ENCODE measurements around the gene C2orf68. TPM values are rescaled to one million over a fixed set of nuclear protein-coding genes. Genes with fewer than 3 reads are reported as not detected.
A peak's percentile ranks its signal among the peaks of the same experiment; 100 is the strongest.

C2orf68 gene
- total RNA-seq, 2 experiments from 2014 or later = 86.2 to 86.7 TPM

- TF ChIP-seq EZH2phosphoT487 (IDR thresholded peaks at IDR 0.05; ENCODE audit: borderline replicate concordance, low read depth, low read length) (no peak), CTCF (conservative IDR thresholded peaks at IDR 0.05; ENCODE audit: low read length) (no peak)
- peaks cover 8% of the 10 kb centered on the region; the same call in 1 of the 2 replicates for H3K36me3 ChIP-seq (ENCODE audit: insufficient read depth, low read length)
- H3K9me2 ChIP-seq (ENCODE audit: insufficient read depth, low read length) = no peaks in the 10 kb centered on the region
- peak within 1 kb of the TSS; percentile 79 for H2AFZ ChIP-seq (ENCODE audit: low read length)
- peak; percentile 97 for DNase-seq (ENCODE audit: low spot score)
- intact Hi-C loops (cut with micrococcal nuclease; ENCODE audit: unreplicated experiment) = loop anchor here (1.0 kb wide), 1 partner anchor 17 kb away; no protein-coding TSS in a partner anchor
- H3K9me3 ChIP-seq (ENCODE audit: low read length) = no peaks in the 10 kb centered on the region
- CTCF ChIA-PET (ENCODE audit: unreplicated experiment) = interaction anchor here (0.6 to 1.4 kb wide), 4 partner anchors 10 to 797 kb away, joined by 3 to 4 read pairs (median 3); no protein-coding TSS in a partner anchor
- BruUV-seq (replicated peaks) = no TSS peak
- H3K27ac ChIP-seq (ENCODE audit: low read depth, low read length, poor library complexity, severe bottlenecking) = peak within 1 kb of the TSS; percentile 42
- H4K20me1 ChIP-seq (ENCODE audit: insufficient read depth, low read length) = no peaks in the 10 kb centered on the region
- peaks cover 12% of the 10 kb centered on the region; the same call in 1 of the 2 replicates for H3K79me2 ChIP-seq (ENCODE audit: insufficient read depth, low read depth, low read length)
- H3K4me1 ChIP-seq (ENCODE audit: insufficient read depth, low read length, poor library complexity, severe bottlenecking) = peaks cover 23% of the 10 kb centered on the region
- H3K4me3 ChIP-seq (ENCODE audit: low read depth, low read length, poor library complexity, severe bottlenecking) = peak within 1 kb of the TSS; percentile 89
- peak within 1 kb of the TSS; percentile 87 for H3K4me2 ChIP-seq (ENCODE audit: low read length)
- POLR2A ChIA-PET = interaction anchor here (1.1 to 3.9 kb wide), 12 partner anchors 8 to 59 kb away, joined by 3 to 34 read pairs (median 6); partner anchors contain the start of genes C2orf68, GGCX, MAT2A and VAMP8
Observed at GRCh38 chr2:85595301-85596025, 16.4 kb downstream of the C2orf68 start, which contains the start of gene RNF181. Gene RNF181, plus strand, starts transcription at chr2:85595745. Its CDS starts 19 bp downstream, at chr2:85595764.

- Histone ChIP-seq H4K20me1 (ENCODE audit: insufficient read depth, low read length) (no peaks in the 10 kb centered on the region), H2AFZ (ENCODE audit: low read length) (peak overlapping the region; percentile 79), H3K36me3 (ENCODE audit: insufficient read depth, low read length) (peaks cover 8% of the 10 kb centered on the region; the same call in 1 of the 2 replicates), H3K4me2 (ENCODE audit: low read length) (peak overlapping the region; percentile 82), H3K4me1 (ENCODE audit: insufficient read depth, low read length, poor library complexity, severe bottlenecking) (peaks cover 23% of the 10 kb centered on the region), H3K9me3 (ENCODE audit: low read length) (no peaks in the 10 kb centered on the region), H3K79me2 (ENCODE audit: insufficient read depth, low read depth, low read length) (peaks cover 12% of the 10 kb centered on the region; the same call in 1 of the 2 replicates), H3K9me2 (ENCODE audit: insufficient read depth, low read length) (no peaks in the 10 kb centered on the region), H3K4me3 (ENCODE audit: low read depth, low read length, poor library complexity, severe bottlenecking) (peak overlapping the region; percentile 89), H3K27ac (ENCODE audit: low read depth, low read length, poor library complexity, severe bottlenecking) (peak overlapping the region; percentile 42)
- intact Hi-C loops (cut with micrococcal nuclease; ENCODE audit: unreplicated experiment) = loop anchor here (1.0 kb wide), 1 partner anchor 17 kb away; no protein-coding TSS in a partner anchor
- no peak for TF ChIP-seq CTCF (conservative IDR thresholded peaks at IDR 0.05; ENCODE audit: low read length)
- no peak for TF ChIP-seq EZH2phosphoT487 (IDR thresholded peaks at IDR 0.05; ENCODE audit: borderline replicate concordance, low read depth, low read length)
- no peak for DNase-seq (ENCODE audit: low spot score)
- CTCF ChIA-PET (ENCODE audit: unreplicated experiment) = interaction anchor here (0.6 to 1.4 kb wide), 3 partner anchors 9 to 34 kb away, joined by 3 read pairs; no protein-coding TSS in a partner anchor
- TSS peak; percentile 98 for BruUV-seq (replicated peaks)
- POLR2A ChIA-PET = interaction anchor here (1.1 to 3.9 kb wide), 11 partner anchors 7 to 56 kb away, joined by 3 to 34 read pairs (median 6); partner anchors contain the start of genes C2orf68, GGCX, MAT2A and VAMP8
Observed at GRCh38 chr2:85594715-85595300, 17.1 kb downstream of the C2orf68 start.
